ENCODE measurements around the gene RGS3. TPM values are rescaled to one million over a fixed set of nuclear protein-coding genes. Genes with fewer than 3 reads are reported as not detected.

The RGS3 gene
- polyA plus RNA-seq, 1 of the 3 experiments (the other 2 are of a cell fraction): 50.6 TPM

- no peaks in the 10 kb centered on the region for H3K27me3 ChIP-seq (ENCODE audit: insufficient read depth)
- POLR2A ChIA-PET: no interaction called here
- CTCF ChIA-PET: interaction anchor here (1.1 to 3.0 kb wide), 5 partner anchors 13 to 128 kb away, joined by 3 to 9 read pairs (median 4); no protein-coding TSS in a partner anchor
- no peak for TF ChIP-seq JUND (IDR thresholded peaks at IDR 0.05)
- TF ChIP-seq USF2 (IDR thresholded peaks at IDR 0.05; ENCODE audit: borderline replicate concordance, low read depth, low read length): no peak
- no peak for TF ChIP-seq CHD2 (IDR thresholded peaks at IDR 0.05; ENCODE audit: low read length, partially characterized antibody)
- TF ChIP-seq EP300 (IDR thresholded peaks at IDR 0.05; ENCODE audit: borderline replicate concordance in 1 of 2, low read depth in 1 of 2, low read length in 1 of 2): no peak
- TF ChIP-seq TAF1 (IDR thresholded peaks at IDR 0.05; ENCODE audit: borderline replicate concordance, low read depth, low read length): no peak
- TF ChIP-seq ZBTB33 (IDR thresholded peaks at IDR 0.05; ENCODE audit: borderline replicate concordance, low read depth): no peak
- no peak for TF ChIP-seq SMC3 (IDR thresholded peaks at IDR 0.05; ENCODE audit: low read depth, low read length)
- no peak for TF ChIP-seq IRF3 (IDR thresholded peaks at IDR 0.05; ENCODE audit: low read depth, low read length)
- H3K4me3 ChIP-seq (ENCODE audit: low read depth in 2 of 2, low read length in 1 of 2): no peak overlapping the region
- no peaks in the 10 kb centered on the region for H3K9me2 ChIP-seq
- H3K9me3 ChIP-seq: no peaks in the 10 kb centered on the region
- no peak overlapping the region for H3K9ac ChIP-seq
- H3K4me2 ChIP-seq: no peak overlapping the region
- 90% methylated on average over 10 of the region's 11 CpGs for WGBS (ENCODE audit: low lambda C conversion rate)
- H3K79me2 ChIP-seq (ENCODE audit: insufficient read depth): no peaks in the 10 kb centered on the region
- peaks cover 8 to 33% of the 10 kb centered on the region in 2 experiments; a peak in 3 of 4 replicates for H3K4me1 ChIP-seq (ENCODE audit: control insufficient read depth in 1 of 2, insufficient read depth in 2 of 2, low read depth in 1 of 2, low read length in 1 of 2)
- H2AFZ ChIP-seq (ENCODE audit: low read depth): no peak overlapping the region
- DNase-seq: no peak
- H3F3A ChIP-seq (replicated peaks; ENCODE audit: insufficient read depth): peaks cover 5% of the 10 kb centered on the region
- no peaks in the 10 kb centered on the region for H3K36me3 ChIP-seq (replicated peaks in 1 of 2; ENCODE audit: control insufficient read depth in 1 of 2, insufficient read depth in 2 of 2, low read length in 1 of 2)
- no peaks in the 10 kb centered on the region for H4K20me1 ChIP-seq (ENCODE audit: insufficient read depth)
- no peak overlapping the region for H3K27ac ChIP-seq (ENCODE audit: low read depth in 2 of 2, low read length in 1 of 2)
Measured at GRCh38 chr9:113573046-113573958, 109.8 kb downstream of the RGS3 start.

- Histone ChIP-seq H3F3A (replicated peaks; ENCODE audit: insufficient read depth) (peaks cover 10% of the 10 kb centered on the region), H3K4me2 (no peak overlapping the region), H3K36me3 (replicated peaks in 1 of 2; ENCODE audit: control insufficient read depth in 1 of 2, insufficient read depth in 2 of 2, low read length in 1 of 2) (no peaks in the 10 kb centered on the region), H3K27me3 (ENCODE audit: insufficient read depth) (no peaks in the 10 kb centered on the region), H2AFZ (ENCODE audit: low read depth) (no peak overlapping the region), H3K4me3 (ENCODE audit: low read depth in 2 of 2, low read length in 1 of 2) (no peak overlapping the region), H3K9me3 (no peaks in the 10 kb centered on the region), H4K20me1 (ENCODE audit: insufficient read depth) (no peaks in the 10 kb centered on the region), H3K27ac (ENCODE audit: low read depth in 2 of 2, low read length in 1 of 2) (no peak overlapping the region), H3K9ac (no peak overlapping the region), H3K9me2 (no peaks in the 10 kb centered on the region), H3K79me2 (ENCODE audit: insufficient read depth) (no peaks in the 10 kb centered on the region), H3K4me1 (ENCODE audit: control insufficient read depth in 1 of 2, insufficient read depth in 2 of 2, low read depth in 1 of 2, low read length in 1 of 2) (peaks cover 14 to 33% of the 10 kb centered on the region in 2 experiments; a peak in 3 of 4 replicates)
- ChIA-PET POLR2A (no interaction called here), CTCF (interaction anchor here (2.0 to 3.0 kb wide), 2 partner anchors 17 to 128 kb away, joined by 9 read pairs; no protein-coding TSS in a partner anchor)
- TF ChIP-seq GABPA (IDR thresholded peaks at IDR 0.05; ENCODE audit: low read depth): no peak
- no peak for TF ChIP-seq ZBTB33 (IDR thresholded peaks at IDR 0.05; ENCODE audit: borderline replicate concordance, low read depth)
- no peak for TF ChIP-seq MAX (IDR thresholded peaks at IDR 0.05; ENCODE audit: low read depth)
- no peak for TF ChIP-seq FOXJ3 (CRISPR knock-in tag; IDR thresholded peaks at IDR 0.05)
- TF ChIP-seq FOSL2 (IDR thresholded peaks at IDR 0.05; ENCODE audit: borderline replicate concordance, low read depth): no peak
- TF ChIP-seq GATA2 (CRISPR knock-in tag; IDR thresholded peaks at IDR 0.05): no peak
- TF ChIP-seq YY1 (IDR thresholded peaks at IDR 0.05; ENCODE audit: low read depth): no peak
- TF ChIP-seq USF2 (IDR thresholded peaks at IDR 0.05; ENCODE audit: borderline replicate concordance, low read depth, low read length): no peak
- no peak for TF ChIP-seq CHD2 (IDR thresholded peaks at IDR 0.05; ENCODE audit: low read length, partially characterized antibody)
- no peak for TF ChIP-seq NFIC (IDR thresholded peaks at IDR 0.05; ENCODE audit: borderline replicate concordance)
- no peak for TF ChIP-seq NRF1 (IDR thresholded peaks at IDR 0.05; ENCODE audit: low read depth, low read length)
- 79% methylated on average over 2 of the region's 2 CpGs for WGBS (ENCODE audit: low lambda C conversion rate)
- no peak for DNase-seq
Measured at GRCh38 chr9:113573959-113574352, 110.4 kb downstream of the RGS3 start.
